ENCODE results near the gene PNRC2.

The PNRC2 gene

DNA sequence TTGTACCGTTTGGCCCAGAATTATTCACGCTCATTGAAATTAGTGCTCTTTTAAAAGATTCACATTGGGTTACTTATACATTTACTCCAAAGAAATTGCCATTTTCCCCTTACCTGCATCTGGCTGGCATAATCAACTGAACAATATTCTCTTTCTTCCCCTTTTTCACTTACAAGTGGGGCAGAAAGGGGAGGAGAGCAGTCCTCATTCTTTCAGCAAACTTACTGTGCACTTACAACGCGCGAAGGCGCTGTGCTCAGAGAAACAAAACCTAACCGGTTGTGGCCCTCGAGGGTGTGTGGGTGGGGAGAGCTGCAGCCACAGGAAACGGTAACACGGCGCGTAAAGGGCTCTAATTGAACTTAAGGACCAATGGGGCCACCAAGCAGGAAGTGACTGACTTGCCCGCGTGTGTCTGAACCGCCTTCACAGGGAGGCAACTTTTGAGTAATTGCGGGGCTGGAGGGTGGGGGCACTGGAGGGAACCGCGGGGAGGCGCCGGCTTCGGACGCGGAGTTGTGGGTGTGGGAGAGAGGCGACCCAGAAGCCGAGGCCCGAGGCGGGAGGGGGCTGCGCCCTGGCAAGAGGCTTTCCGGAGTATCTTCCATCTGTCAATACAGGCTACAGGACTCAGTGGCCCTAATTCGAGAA lies 693 bp upstream of the PNRC2 start:
- Histone ChIP-seq H3K36me3 (ENCODE audit: control insufficient read depth, insufficient read depth, low read length) (no peaks in the 10 kb centered on the region), H3K4me3 (ENCODE audit: low read depth, low read length) (peak overlapping the region; percentile 90), H3K9ac (ENCODE audit: low read depth, low read length) (peak overlapping the region; percentile 96), H3K9me3 (ENCODE audit: control insufficient read depth, insufficient read depth, low read length) (no peaks in the 10 kb centered on the region), H3K4me1 (ENCODE audit: control insufficient read depth, insufficient read depth, low read length) (no peaks in the 10 kb centered on the region), H3K27me3 (ENCODE audit: control insufficient read depth, insufficient read depth, low read length) (no peaks in the 10 kb centered on the region)

DNA sequence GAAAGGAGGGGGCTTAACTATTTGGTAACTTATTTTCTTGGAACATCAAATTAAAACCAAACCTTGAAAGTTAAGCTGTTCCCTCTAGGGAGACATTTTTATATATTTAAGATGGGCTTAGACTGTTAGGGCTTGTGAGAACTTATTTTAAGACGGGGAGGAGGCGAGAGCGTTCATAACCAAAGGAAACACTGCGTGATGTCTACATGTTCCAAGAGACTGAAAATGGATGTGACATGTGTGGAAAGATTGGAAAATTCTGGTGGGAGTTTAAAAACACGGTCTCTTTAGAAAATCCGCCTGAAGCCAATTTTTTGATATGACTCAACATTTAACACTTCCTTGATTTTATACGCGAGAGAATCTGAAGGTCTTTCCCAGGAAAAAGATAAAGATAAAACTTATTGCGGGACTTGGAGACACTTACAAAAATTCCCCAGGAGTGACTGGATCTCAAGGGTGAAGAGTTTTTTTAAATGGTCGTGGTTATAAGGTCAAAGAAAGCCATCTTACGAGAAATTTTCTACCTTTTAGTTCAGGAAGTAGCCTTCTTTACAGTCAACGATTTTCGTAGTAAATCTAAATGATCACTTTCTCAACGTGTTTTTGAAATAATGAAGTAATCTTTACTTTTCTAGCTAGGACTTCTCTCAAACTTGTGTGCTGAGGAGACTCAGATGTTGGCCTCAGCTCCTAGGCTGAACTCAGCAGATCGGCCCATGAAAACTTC lies 828 bp downstream of the PNRC2 start:
- Histone ChIP-seq H3K36me3 (ENCODE audit: control insufficient read depth, insufficient read depth, low read length) (no peaks in the 10 kb centered on the region), H3K27me3 (ENCODE audit: control insufficient read depth, insufficient read depth, low read length) (no peaks in the 10 kb centered on the region), H3K4me1 (ENCODE audit: control insufficient read depth, insufficient read depth, low read length) (no peaks in the 10 kb centered on the region), H3K9me3 (ENCODE audit: control insufficient read depth, insufficient read depth, low read length) (no peaks in the 10 kb centered on the region), H3K9ac (ENCODE audit: low read depth, low read length) (peak overlapping the region; percentile 96), H3K4me3 (ENCODE audit: low read depth, low read length) (peak overlapping the region; percentile 90)

- Histone ChIP-seq H3K4me3 (ENCODE audit: low read depth, low read length) (no peak overlapping the region), H3K36me3 (ENCODE audit: control insufficient read depth, insufficient read depth, low read length) (no peaks in the 10 kb centered on the region), H3K4me1 (ENCODE audit: control insufficient read depth, insufficient read depth, low read length) (no peaks in the 10 kb centered on the region), H3K27me3 (ENCODE audit: control insufficient read depth, insufficient read depth, low read length) (no peaks in the 10 kb centered on the region), H3K9me3 (ENCODE audit: control insufficient read depth, insufficient read depth, low read length) (no peaks in the 10 kb centered on the region), H3K9ac (ENCODE audit: low read depth, low read length) (no peak overlapping the region)
Measured at GRCh38 chr1:23963617-23964234, 4.1 kb downstream of the PNRC2 start.

DNA sequence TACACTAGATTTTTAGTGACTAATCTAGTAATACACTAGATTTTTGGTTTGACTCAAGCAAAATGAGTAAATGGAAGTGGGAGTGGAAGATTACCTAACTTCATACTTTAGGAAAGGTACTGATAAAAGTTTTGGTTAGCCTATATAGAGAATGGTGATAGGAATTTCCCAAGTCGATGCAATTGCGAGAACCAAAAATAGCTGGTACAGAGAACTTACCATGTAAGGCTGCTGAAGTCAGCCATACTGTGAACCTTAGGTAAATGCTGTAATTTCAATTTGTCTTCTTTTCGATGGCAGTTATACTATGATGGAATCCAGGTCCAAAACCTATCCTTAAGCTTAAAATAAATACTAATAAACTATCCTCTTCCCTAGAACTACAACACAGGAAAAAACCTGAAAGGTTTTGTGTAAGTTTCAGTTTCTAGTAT lies 4.6 kb downstream of the PNRC2 start:
- Histone ChIP-seq H3K27me3 (ENCODE audit: control insufficient read depth, insufficient read depth, low read length) (no peaks in the 10 kb centered on the region), H3K4me3 (ENCODE audit: low read depth, low read length) (no peak overlapping the region), H3K9ac (ENCODE audit: low read depth, low read length) (no peak overlapping the region), H3K9me3 (ENCODE audit: control insufficient read depth, insufficient read depth, low read length) (no peaks in the 10 kb centered on the region), H3K4me1 (ENCODE audit: control insufficient read depth, insufficient read depth, low read length) (no peaks in the 10 kb centered on the region), H3K36me3 (ENCODE audit: control insufficient read depth, insufficient read depth, low read length) (no peaks in the 10 kb centered on the region)

GRCh38 chr1:23964790-23965740 lies 5.4 kb downstream of the PNRC2 start:
- Histone ChIP-seq H3K9ac (ENCODE audit: low read depth, low read length) (no peak overlapping the region), H3K4me1 (ENCODE audit: control insufficient read depth, insufficient read depth, low read length) (no peaks in the 10 kb centered on the region), H3K4me3 (ENCODE audit: low read depth, low read length) (no peak overlapping the region), H3K9me3 (ENCODE audit: control insufficient read depth, insufficient read depth, low read length) (no peaks in the 10 kb centered on the region), H3K36me3 (ENCODE audit: control insufficient read depth, insufficient read depth, low read length) (no peaks in the 10 kb centered on the region), H3K27me3 (ENCODE audit: control insufficient read depth, insufficient read depth, low read length) (no peaks in the 10 kb centered on the region)

- no peaks in the 10 kb centered on the region for H3K9me3 ChIP-seq (ENCODE audit: control insufficient read depth, insufficient read depth, low read length)
- H3K9ac ChIP-seq (ENCODE audit: low read depth, low read length), result no peak overlapping the region
- H3K4me1 ChIP-seq (ENCODE audit: control insufficient read depth, insufficient read depth, low read length), result no peaks in the 10 kb centered on the region
- H3K4me3 ChIP-seq (ENCODE audit: low read depth, low read length), result no peak overlapping the region
- H3K36me3 ChIP-seq (ENCODE audit: control insufficient read depth, insufficient read depth, low read length), result peaks cover 5% of the 10 kb centered on the region
- no peaks in the 10 kb centered on the region for H3K27me3 ChIP-seq (ENCODE audit: control insufficient read depth, insufficient read depth, low read length)
Measured at GRCh38 chr1:23966973-23967493, 7.4 kb downstream of the PNRC2 start.

DNA sequence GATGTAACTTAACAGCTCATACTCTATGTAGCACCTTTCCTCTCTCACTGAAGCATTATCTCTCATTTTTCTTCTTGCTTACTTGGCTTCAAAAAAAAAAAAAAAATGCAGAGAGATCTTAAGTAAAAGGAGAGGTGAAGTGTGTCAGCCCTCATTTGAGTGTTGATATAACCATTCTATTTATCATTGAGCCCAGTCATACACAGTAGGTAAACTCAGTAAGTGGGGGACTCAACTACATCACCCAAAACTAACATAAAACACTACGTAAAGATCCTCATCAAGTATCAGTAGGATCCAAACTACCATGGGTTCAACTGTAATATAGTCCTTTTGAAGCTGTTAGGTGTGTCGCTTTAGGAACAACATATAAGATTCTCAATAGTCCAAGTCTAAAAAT lies 8.2 kb downstream of the PNRC2 start:
- no peak overlapping the region for H3K9ac ChIP-seq (ENCODE audit: low read depth, low read length)
- H3K27me3 ChIP-seq (ENCODE audit: control insufficient read depth, insufficient read depth, low read length), result no peaks in the 10 kb centered on the region
- H3K36me3 ChIP-seq (ENCODE audit: control insufficient read depth, insufficient read depth, low read length), result peaks cover 7% of the 10 kb centered on the region
- H3K4me1 ChIP-seq (ENCODE audit: control insufficient read depth, insufficient read depth, low read length), result no peaks in the 10 kb centered on the region
- no peak overlapping the region for H3K4me3 ChIP-seq (ENCODE audit: low read depth, low read length)
- no peaks in the 10 kb centered on the region for H3K9me3 ChIP-seq (ENCODE audit: control insufficient read depth, insufficient read depth, low read length)

DNA sequence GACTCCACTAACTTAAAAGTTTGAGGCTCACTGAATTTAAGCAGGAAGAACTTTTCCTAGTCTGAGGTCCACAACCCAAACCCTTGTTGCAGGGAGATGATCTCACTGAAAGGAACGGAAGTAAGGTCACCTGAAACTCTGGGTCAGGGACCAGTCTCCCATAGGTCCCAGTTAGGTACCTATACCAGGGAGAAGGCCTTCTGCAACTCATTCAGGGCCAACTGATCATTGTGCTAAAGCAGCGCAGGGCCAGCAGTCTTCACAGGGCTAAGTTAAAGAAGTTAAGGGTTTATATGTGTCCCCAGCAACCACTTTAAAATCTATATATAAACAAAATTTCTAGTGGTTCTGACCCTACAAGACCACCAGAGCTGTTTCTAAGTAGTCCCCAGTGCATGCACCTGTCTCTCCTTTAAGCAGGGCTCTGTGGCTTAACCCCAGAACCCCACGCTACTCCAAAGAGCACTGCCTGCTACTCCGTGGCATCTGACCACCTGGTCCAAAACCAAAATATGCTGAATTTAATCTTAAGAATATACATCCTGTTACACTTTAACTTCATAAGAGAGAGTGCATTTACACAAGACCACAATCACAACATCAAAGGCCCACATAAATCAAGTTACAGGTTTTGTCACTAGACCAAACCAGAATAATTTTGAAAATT lies 17.7 kb downstream of the PNRC2 start:
- H3K4me3 ChIP-seq (ENCODE audit: low read depth, low read length), result peak overlapping the region; percentile 9
- H3K9ac ChIP-seq (ENCODE audit: low read depth, low read length), result no peak overlapping the region
- H3K36me3 ChIP-seq (ENCODE audit: control insufficient read depth, insufficient read depth, low read length), result peaks cover 27% of the 10 kb centered on the region
- peaks cover 23% of the 10 kb centered on the region for H3K4me1 ChIP-seq (ENCODE audit: control insufficient read depth, insufficient read depth, low read length)
- H3K9me3 ChIP-seq (ENCODE audit: control insufficient read depth, insufficient read depth, low read length), result no peaks in the 10 kb centered on the region
- H3K27me3 ChIP-seq (ENCODE audit: control insufficient read depth, insufficient read depth, low read length), result no peaks in the 10 kb centered on the region

GRCh38 chr1:23977854-23978191 lies 18.2 kb downstream of the PNRC2 start:
- H3K4me3 ChIP-seq (ENCODE audit: low read depth, low read length), result peak overlapping the region; percentile 89
- no peaks in the 10 kb centered on the region for H3K9me3 ChIP-seq (ENCODE audit: control insufficient read depth, insufficient read depth, low read length)
- no peak overlapping the region for H3K9ac ChIP-seq (ENCODE audit: low read depth, low read length)
- no peaks in the 10 kb centered on the region for H3K27me3 ChIP-seq (ENCODE audit: control insufficient read depth, insufficient read depth, low read length)
- H3K4me1 ChIP-seq (ENCODE audit: control insufficient read depth, insufficient read depth, low read length), result peaks cover 23% of the 10 kb centered on the region
- peaks cover 26% of the 10 kb centered on the region for H3K36me3 ChIP-seq (ENCODE audit: control insufficient read depth, insufficient read depth, low read length)

DNA sequence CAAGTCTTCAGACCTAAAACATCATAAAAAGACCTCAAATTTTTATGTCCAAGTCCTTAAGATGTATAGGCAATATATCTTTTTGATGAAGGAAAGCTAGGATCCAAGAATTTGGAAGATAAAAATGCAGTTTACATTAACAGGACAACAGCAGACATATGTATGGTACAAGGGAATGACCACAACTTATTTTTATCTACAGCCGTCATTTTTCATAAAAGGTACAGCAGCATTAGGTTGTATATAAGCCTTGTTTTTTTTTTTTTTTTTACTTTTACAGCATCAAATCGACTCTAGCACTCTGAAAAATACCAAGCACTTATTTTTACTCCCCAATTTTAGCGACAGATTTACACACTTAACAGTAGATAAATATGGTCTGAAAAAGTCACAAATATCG lies 19.2 kb downstream of the PNRC2 start:
- Histone ChIP-seq H3K27me3 (ENCODE audit: control insufficient read depth, insufficient read depth, low read length) (no peaks in the 10 kb centered on the region), H3K9me3 (ENCODE audit: control insufficient read depth, insufficient read depth, low read length) (no peaks in the 10 kb centered on the region), H3K4me1 (ENCODE audit: control insufficient read depth, insufficient read depth, low read length) (peaks cover 23% of the 10 kb centered on the region), H3K36me3 (ENCODE audit: control insufficient read depth, insufficient read depth, low read length) (peaks cover 16% of the 10 kb centered on the region), H3K4me3 (ENCODE audit: low read depth, low read length) (peak overlapping the region; percentile 89), H3K9ac (ENCODE audit: low read depth, low read length) (peak overlapping the region; percentile 55)

- H3K27me3 ChIP-seq (ENCODE audit: control insufficient read depth, insufficient read depth, low read length), result no peaks in the 10 kb centered on the region
- peaks cover 23% of the 10 kb centered on the region for H3K4me1 ChIP-seq (ENCODE audit: control insufficient read depth, insufficient read depth, low read length)
- no peaks in the 10 kb centered on the region for H3K9me3 ChIP-seq (ENCODE audit: control insufficient read depth, insufficient read depth, low read length)
- H3K9ac ChIP-seq (ENCODE audit: low read depth, low read length), result peak overlapping the region; percentile 99
- peaks cover 10% of the 10 kb centered on the region for H3K36me3 ChIP-seq (ENCODE audit: control insufficient read depth, insufficient read depth, low read length)
- peak overlapping the region; percentile 89 for H3K4me3 ChIP-seq (ENCODE audit: low read depth, low read length)
Measured at GRCh38 chr1:23979387-23979880, 19.8 kb downstream of the PNRC2 start.

All from iPS-15b (cell line).